ENCODE data around the gene MMADHC. TPM values are rescaled to one million over a fixed set of nuclear protein-coding genes. Genes with fewer than 3 reads are reported as not detected.

The MMADHC gene
- total RNA-seq (ENCODE audit: low replicate concordance): 87.2 and 172 TPM in 2 replicates

DNA sequence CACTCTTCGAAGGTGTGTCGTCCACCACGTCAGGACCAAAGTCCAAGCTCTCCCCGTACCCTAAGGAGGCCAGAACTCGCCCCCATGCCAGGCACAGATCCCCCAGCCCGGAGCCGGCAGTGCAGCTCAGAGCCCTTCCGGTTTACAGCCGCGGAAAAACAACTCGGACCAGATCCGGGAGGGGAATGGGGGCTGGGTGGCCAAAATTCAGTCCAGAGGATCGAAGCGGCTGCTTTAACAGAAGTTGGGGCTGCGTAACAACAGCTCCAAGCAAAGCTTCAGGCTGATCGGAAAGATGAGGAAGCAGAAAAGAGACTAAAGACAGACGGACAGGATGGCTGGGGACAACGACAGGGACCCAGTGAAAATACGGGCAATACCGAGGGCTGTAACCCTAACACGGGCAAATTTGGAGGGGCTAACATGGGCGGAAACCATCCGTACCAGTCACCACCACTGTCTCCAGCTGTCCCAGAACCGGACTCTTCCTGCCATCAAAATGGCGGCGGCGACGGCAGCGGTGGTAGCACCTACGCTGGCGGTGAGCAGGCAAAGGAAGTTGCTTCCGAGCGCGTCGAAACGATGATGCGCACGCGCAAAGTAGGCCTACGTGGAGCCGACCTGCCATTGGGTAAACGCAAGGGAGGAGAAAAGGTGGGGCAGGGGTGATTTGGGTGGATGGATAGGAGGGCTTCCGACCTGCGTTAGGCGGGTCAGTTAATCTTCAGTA, at the start of gene MMADHC:
Gene MMADHC, minus strand, starts transcription at position 556 of the 730 bp plus-strand sequence. CDS start 678 bp downstream, outside the sequence.

Data from smooth muscle cell of the coronary artery (primary cell).